ENCODE measurements around the gene HIVEP3.

- TF ChIP-seq POLR2A (IDR thresholded peaks at IDR 0.05; ENCODE audit: low read depth) (no peak), EP300 (IDR thresholded peaks at IDR 0.05) (no peak)
- TF ChIP-seq, protein P1, sequence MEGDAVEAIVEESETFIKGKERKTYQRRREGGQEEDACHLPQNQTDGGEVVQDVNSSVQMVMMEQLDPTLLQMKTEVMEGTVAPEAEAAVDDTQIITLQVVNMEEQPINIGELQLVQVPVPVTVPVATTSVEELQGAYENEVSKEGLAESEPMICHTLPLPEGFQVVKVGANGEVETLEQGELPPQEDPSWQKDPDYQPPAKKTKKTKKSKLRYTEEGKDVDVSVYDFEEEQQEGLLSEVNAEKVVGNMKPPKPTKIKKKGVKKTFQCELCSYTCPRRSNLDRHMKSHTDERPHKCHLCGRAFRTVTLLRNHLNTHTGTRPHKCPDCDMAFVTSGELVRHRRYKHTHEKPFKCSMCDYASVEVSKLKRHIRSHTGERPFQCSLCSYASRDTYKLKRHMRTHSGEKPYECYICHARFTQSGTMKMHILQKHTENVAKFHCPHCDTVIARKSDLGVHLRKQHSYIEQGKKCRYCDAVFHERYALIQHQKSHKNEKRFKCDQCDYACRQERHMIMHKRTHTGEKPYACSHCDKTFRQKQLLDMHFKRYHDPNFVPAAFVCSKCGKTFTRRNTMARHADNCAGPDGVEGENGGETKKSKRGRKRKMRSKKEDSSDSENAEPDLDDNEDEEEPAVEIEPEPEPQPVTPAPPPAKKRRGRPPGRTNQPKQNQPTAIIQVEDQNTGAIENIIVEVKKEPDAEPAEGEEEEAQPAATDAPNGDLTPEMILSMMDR (IDR thresholded peaks at IDR 0.05), result no peak
These were observed 438.9 kb downstream of the HIVEP3 start for GRCh38 chr1:41479808-41480160.
